ENCODE measurements around the gene KSR1. TPM values are rescaled to one million over a fixed set of nuclear protein-coding genes. Genes with fewer than 3 reads are reported as not detected.

Gene KSR1
- total RNA-seq, 2 donors from 2014 or later: 11.5 to 23.7 TPM

DNA sequence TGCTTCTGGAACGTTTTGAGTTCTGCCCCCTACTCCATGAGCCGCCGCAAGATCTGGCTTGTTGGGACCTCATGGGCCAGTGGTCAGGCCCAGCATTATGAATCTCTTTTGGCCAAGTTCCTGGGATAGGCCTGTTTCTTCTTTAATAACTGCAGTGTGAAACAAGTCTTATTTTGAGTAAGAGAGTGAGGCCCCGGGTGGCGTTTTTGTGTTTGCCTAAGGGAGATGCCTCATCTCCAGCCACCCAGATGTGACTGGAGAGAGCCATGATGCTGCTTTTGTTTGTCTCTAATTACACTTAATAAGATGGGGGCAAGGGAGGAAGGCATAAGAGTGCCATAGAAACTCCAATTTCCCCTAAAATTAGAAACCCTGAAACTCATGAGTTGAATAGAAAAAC, 39.8 kb downstream of the KSR1 start:
- Histone ChIP-seq H3K9me3 (no peaks in the 10 kb centered on the region), H3K36me3 (no peaks in the 10 kb centered on the region), H3K4me1 (replicated peaks) (peaks cover 4% of the 10 kb centered on the region), H3K27me3 (replicated peaks; ENCODE audit: insufficient read depth) (no peaks in the 10 kb centered on the region), H3K4me3 (no peak overlapping the region), H3K27ac (peak overlapping the region; percentile 37 to 72)
- DNase-seq (ENCODE audit: low spot score): no peak
- 57% methylated on average over 5 of the region's 5 CpGs for WGBS
- intact Hi-C loops (cut with DNase I): loop anchor here (10.0 kb wide), 1 partner anchor 141 kb away; no protein-coding TSS in a partner anchor
- no peak for TF ChIP-seq POLR2A (IDR thresholded peaks at IDR 0.05)
- TF ChIP-seq CTCF (IDR thresholded peaks at IDR 0.05): no peak
- no peak for TF ChIP-seq POLR2AphosphoS5 (IDR thresholded peaks at IDR 0.05)

DNA sequence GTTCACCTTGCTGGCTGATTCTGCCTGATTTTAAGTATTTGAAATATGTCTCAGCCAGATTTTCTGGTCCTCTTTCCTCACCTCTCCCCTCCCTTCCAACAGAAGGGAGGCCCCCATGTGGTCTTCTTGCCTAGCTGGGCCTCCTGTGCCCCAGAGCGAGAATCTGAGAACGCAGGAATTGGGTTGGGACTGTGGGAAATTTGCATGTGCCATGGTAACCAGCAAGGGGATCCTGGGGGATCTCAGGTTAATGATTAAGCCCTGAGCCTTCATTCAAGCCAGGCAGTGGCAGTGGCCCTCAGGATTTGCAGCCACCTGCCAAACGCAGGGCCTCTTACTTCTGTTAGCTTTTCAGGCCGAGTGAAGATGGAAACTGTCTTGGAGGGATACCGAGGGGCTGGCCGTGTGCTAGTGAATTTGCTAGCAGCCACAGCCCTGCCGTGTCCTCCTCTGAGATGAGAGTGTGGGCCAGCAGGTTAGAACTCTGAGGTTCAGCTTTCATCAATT, 40.2 kb downstream of the KSR1 start:
- no peak for TF ChIP-seq POLR2A (IDR thresholded peaks at IDR 0.05)
- no peak for TF ChIP-seq CTCF (IDR thresholded peaks at IDR 0.05)
- TF ChIP-seq POLR2AphosphoS5 (IDR thresholded peaks at IDR 0.05): peak; percentile 5
- Histone ChIP-seq H3K4me1 (replicated peaks) (peaks cover 4% of the 10 kb centered on the region), H3K9me3 (no peaks in the 10 kb centered on the region), H3K27ac (peak overlapping the region; percentile 37 to 72), H3K36me3 (no peaks in the 10 kb centered on the region), H3K4me3 (no peak overlapping the region), H3K27me3 (replicated peaks; ENCODE audit: insufficient read depth) (no peaks in the 10 kb centered on the region)
- DNase-seq (ENCODE audit: low spot score): peak; percentile 23
- intact Hi-C loops (cut with DNase I): loop anchor here (10.0 kb wide), 1 partner anchor 142 kb away; no protein-coding TSS in a partner anchor
- 56% methylated on average over 7 of the region's 7 CpGs for WGBS

DNA sequence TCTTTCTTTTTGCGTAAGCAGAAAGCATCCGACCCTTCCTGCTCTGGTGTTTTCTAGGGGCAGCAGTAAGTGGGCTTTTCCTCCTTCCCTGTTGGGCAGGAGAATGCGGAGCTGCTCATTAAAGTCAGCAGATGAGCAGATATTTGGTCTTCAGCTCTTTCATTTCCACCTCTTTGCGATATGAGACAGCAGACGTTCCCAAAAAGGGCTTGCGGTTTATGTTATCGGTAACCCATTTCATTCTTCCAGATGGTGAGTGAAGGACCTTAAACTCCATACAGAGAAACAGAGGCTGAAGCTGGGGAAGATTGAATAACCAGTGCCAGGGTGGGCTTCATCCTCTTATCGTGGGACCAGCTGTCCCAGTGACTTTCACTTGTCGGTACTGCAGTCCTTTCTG, 40.7 kb downstream of the KSR1 start:
- Histone ChIP-seq H3K4me1 (replicated peaks) (peaks cover 4% of the 10 kb centered on the region), H3K27me3 (replicated peaks; ENCODE audit: insufficient read depth) (no peaks in the 10 kb centered on the region), H3K9me3 (no peaks in the 10 kb centered on the region), H3K27ac (peak overlapping the region; percentile 37 to 72), H3K4me3 (no peak overlapping the region), H3K36me3 (no peaks in the 10 kb centered on the region)
- DNase-seq (ENCODE audit: low spot score): no peak
- no peak for TF ChIP-seq POLR2A (IDR thresholded peaks at IDR 0.05)
- no peak for TF ChIP-seq CTCF (IDR thresholded peaks at IDR 0.05)
- TF ChIP-seq POLR2AphosphoS5 (IDR thresholded peaks at IDR 0.05): no peak
- 49% methylated on average over 9 of the region's 9 CpGs for WGBS
- intact Hi-C loops (cut with DNase I): loop anchor here (10.0 kb wide), 1 partner anchor 142 kb away; no protein-coding TSS in a partner anchor

DNA sequence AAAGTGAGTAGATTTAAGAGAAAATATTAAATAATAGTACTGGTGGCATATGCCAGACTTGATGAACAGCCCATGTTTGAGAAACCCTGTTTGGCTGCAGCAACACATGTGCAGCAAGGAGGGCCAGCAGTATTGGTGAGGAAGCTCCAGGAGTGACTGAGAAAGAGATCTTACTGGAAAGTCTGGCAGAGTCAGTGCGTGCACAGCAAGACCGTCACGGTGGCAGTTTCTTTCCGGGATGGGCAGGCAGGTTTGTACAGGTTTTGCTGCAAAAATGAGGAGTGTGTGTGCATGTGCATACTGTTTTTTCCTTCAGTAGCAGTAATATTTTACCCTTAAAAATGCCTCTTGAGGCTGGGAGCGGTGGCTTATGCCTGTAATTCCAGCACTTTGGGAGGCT, 41.4 kb downstream of the KSR1 start:
- H3K27ac ChIP-seq: no peak overlapping the region
- no peaks in the 10 kb centered on the region for H3K36me3 ChIP-seq
- peaks cover 4% of the 10 kb centered on the region for H3K4me1 ChIP-seq (replicated peaks)

More for the DNA sequence above, 41.4 kb downstream of the KSR1 start:
- DNase-seq (ENCODE audit: low spot score): peak; percentile 81
- no peaks in the 10 kb centered on the region for H3K9me3 ChIP-seq
- no peak overlapping the region for H3K4me3 ChIP-seq
- TF ChIP-seq POLR2AphosphoS5 (IDR thresholded peaks at IDR 0.05): peak; percentile 83
- TF ChIP-seq CTCF (IDR thresholded peaks at IDR 0.05): no peak
- TF ChIP-seq POLR2A (IDR thresholded peaks at IDR 0.05): no peak
- intact Hi-C loops (cut with DNase I): loop anchor here (10.0 kb wide), 1 partner anchor 143 kb away; no protein-coding TSS in a partner anchor
- H3K27me3 ChIP-seq (replicated peaks; ENCODE audit: insufficient read depth): no peaks in the 10 kb centered on the region
- WGBS: 47% methylated on average over 5 of the region's 5 CpGs
